HG03045 (cell line): ENCODE results near the gene PREPL.
"Not testable (repeated sequence)": the region's sequence is repeated elsewhere in the genome, so short reads cannot be mapped to it uniquely, and the experiment has no call there.

Experiments used
- ATAC-seq: cut with Tn5 transposase; IDR thresholded peaks from one replicate; pipeline ENCODE4 v1.9.1; 2021; ENCODE audit warnings: mild to moderate bottlenecking, moderate library complexity; ENCODE audit not compliant: unreplicated experiment

PREPL gene

GRCh38 chr2:44349506-44349905 is 11.8 kb downstream of the PREPL start:
- ATAC-seq: no peak

- ATAC-seq: no peak
These were observed 12.9 kb downstream of the PREPL start for GRCh38 chr2:44348400-44348799.

GRCh38 chr2:44347526-44347925 is 13.8 kb downstream of the PREPL start:
- no peak for ATAC-seq

GRCh38 chr2:44342854-44343253 is 18.4 kb downstream of the PREPL start:
- no peak for ATAC-seq

GRCh38 chr2:44335806-44336538 is 25.3 kb downstream of the PREPL start:
- no peak for ATAC-seq

- ATAC-seq: no peak
These were observed 27.3 kb downstream of the PREPL start for GRCh38 chr2:44333994-44334393.

- no peak for ATAC-seq
These were observed 30.5 kb downstream of the PREPL start for GRCh38 chr2:44330801-44331200.

- ATAC-seq: no peak
These were observed 32.0 kb downstream of the PREPL start for GRCh38 chr2:44329343-44329742.

- ATAC-seq: no peak
These were observed 32.5 kb downstream of the PREPL start for GRCh38 chr2:44328750-44329149.

- no peak for ATAC-seq
These were observed 34.6 kb downstream of the PREPL start for GRCh38 chr2:44326548-44327264.

GRCh38 chr2:44325897-44326296 is 35.4 kb downstream of the PREPL start:
- ATAC-seq: no peak

GRCh38 chr2:44324971-44325426 is 36.3 kb downstream of the PREPL start:
- no peak for ATAC-seq

- no peak for ATAC-seq
These were observed 39.9 kb downstream of the PREPL start for GRCh38 chr2:44321360-44321759.

GRCh38 chr2:44320832-44321231 is 40.5 kb downstream of the PREPL start:
- no peak for ATAC-seq

GRCh38 chr2:44315945-44316344 is 45.3 kb downstream of the PREPL start:
- ATAC-seq: no peak

- no peak for ATAC-seq
These were observed 46.9 kb downstream of the PREPL start for GRCh38 chr2:44314362-44314761.

GRCh38 chr2:44310287-44310686 is 51.0 kb downstream of the PREPL start:
- no peak for ATAC-seq

GRCh38 chr2:44305882-44306281 is 55.4 kb downstream of the PREPL start:
- no peak for ATAC-seq

- no peak for ATAC-seq
These were observed 57.0 kb downstream of the PREPL start for GRCh38 chr2:44304258-44304657.

GRCh38 chr2:44303766-44304165 is 57.5 kb downstream of the PREPL start:
- not testable (repeated sequence) for ATAC-seq

- ATAC-seq: no peak
These were observed 60.2 kb downstream of the PREPL start for GRCh38 chr2:44301111-44301510.

- no peak for ATAC-seq
These were observed 61.7 kb downstream of the PREPL start for GRCh38 chr2:44299635-44300034.
